ENCODE data around the gene MYBPC2. TPM values are rescaled to one million over a fixed set of nuclear protein-coding genes. Genes with fewer than 3 reads are reported as not detected.

MYBPC2 gene
- total and polyA plus RNA-seq, 2 of the 4 experiments (the other 2 are of a cell fraction): not detected

- peaks cover 26% of the 10 kb centered on the region for H3K36me3 ChIP-seq (ENCODE audit: control insufficient read depth, insufficient read depth, low read length)
- no peak for ATAC-seq (ENCODE audit: low read depth)
- H4K20me1 ChIP-seq (ENCODE audit: insufficient read depth, low read length): peaks cover 10% of the 10 kb centered on the region
- in situ Hi-C loops (cut with MboI; ENCODE audit: low sequenced_read_pairs): no loop called here
- no peak overlapping the region for H2AFZ ChIP-seq (replicated peaks; ENCODE audit: low read length, poor library complexity)
- no peak overlapping the region for H4K8ac ChIP-seq (ENCODE audit: low read depth in 2 of 2, low read length in 2 of 2)
- no peak overlapping the region for H2AK5ac ChIP-seq (ENCODE audit: low read depth, low read length)
- no peak overlapping the region for H4K91ac ChIP-seq (ENCODE audit: insufficient read depth, low read depth, low read length)
- no peak overlapping the region for H2BK5ac ChIP-seq (ENCODE audit: low read depth, low read length, poor library complexity, severe bottlenecking)
- H3K14ac ChIP-seq (replicated peaks; ENCODE audit: low read depth, low read length): no peak overlapping the region
- H3K4me1 ChIP-seq (ENCODE audit: control insufficient read depth, insufficient read depth, low read length): 0 out of 2 replicates have a peak, but pooled peaks cover 2% of the 10 kb centered on the region
- POLR2A ChIA-PET (ENCODE audit: unreplicated experiment): no interaction called here
- WGBS, 2 experiments (ENCODE audit: extremely low coverage in 2 of 2, insufficient read length in 1 of 2): 78% methylated on average over 8 of the region's 16 CpGs; no CpG with 5 or more reads in 1 of the 2 experiments
- dilution Hi-C loops (cut with HindIII; ENCODE audit: low sequenced_read_pairs, unreplicated experiment): no loop called here
- no peak overlapping the region for H3K9ac ChIP-seq (ENCODE audit: low read depth, low read length)
- H3K79me1 ChIP-seq (ENCODE audit: low read depth in 1 of 2, low read length in 2 of 2): peaks cover 13 to 20% of the 10 kb centered on the region in 2 experiments
- H3K56ac ChIP-seq (ENCODE audit: extremely low read depth, insufficient read depth, low read length): no peak overlapping the region
- no peak overlapping the region for H3K4ac ChIP-seq (ENCODE audit: low read depth, low read length)
- BruUV-seq (replicated peaks): no TSS peak
- CTCF ChIA-PET: no interaction called here
- DNase-seq: no peak
- H3K4me2 ChIP-seq (ENCODE audit: low read depth, low read length): no peak overlapping the region
- intact Hi-C loops (cut with micrococcal nuclease): no loop called here
- H3K4me3 ChIP-seq (ENCODE audit: insufficient read depth, low read depth, low read length): no peak overlapping the region
- TF ChIP-seq CTCF (conservative IDR thresholded peaks at IDR 0.05; ENCODE audit: low read depth, low read length) (no peak), BHLHE40 (IDR thresholded peaks at IDR 0.05; ENCODE audit: low read depth, low read length) (no peak), MXI1 (IDR thresholded peaks at IDR 0.05; ENCODE audit: borderline replicate concordance, low read depth, low read length) (no peak), MAZ (IDR thresholded peaks at IDR 0.05; ENCODE audit: borderline replicate concordance, low read depth, low read length) (no peak), MAFK (IDR thresholded peaks at IDR 0.05; ENCODE audit: low read depth, low read length) (no peak), RFX5 (IDR thresholded peaks at IDR 0.05; ENCODE audit: low read depth, low read length) (no peak), RAD21 (IDR thresholded peaks at IDR 0.05; ENCODE audit: low read length) (no peak), CEBPB (IDR thresholded peaks at IDR 0.05; ENCODE audit: low read depth, low read length) (no peak), USF2 (IDR thresholded peaks at IDR 0.05; ENCODE audit: low read depth, low read length) (no peak), CHD1 (IDR thresholded peaks at IDR 0.05; ENCODE audit: low read depth, low read length) (no peak), SMC3 (IDR thresholded peaks at IDR 0.05; ENCODE audit: low read depth, low read length) (no peak), NFE2L2 (IDR thresholded peaks at IDR 0.05; ENCODE audit: low read depth, low read length) (no peak), RCOR1 (IDR thresholded peaks at IDR 0.05; ENCODE audit: insufficient replicate concordance, low read length) (no peak)
- no peak overlapping the region for H2BK120ac ChIP-seq (ENCODE audit: low read depth, low read length)
- no peak overlapping the region for H3K18ac ChIP-seq (ENCODE audit: low read depth, low read length)
- no peaks in the 10 kb centered on the region; the same call in 1 of the 2 replicates for H3K9me3 ChIP-seq (ENCODE audit: control insufficient read depth, insufficient read depth, low read length)
- H3K9me1 ChIP-seq (ENCODE audit: insufficient read depth, low read length): peaks cover 3% of the 10 kb centered on the region; the same call in 1 of the 2 replicates
- H3K23ac ChIP-seq (ENCODE audit: low read depth, low read length): no peak overlapping the region
- H2BK15ac ChIP-seq (ENCODE audit: low read depth, low read length): no peak overlapping the region
- H4K5ac ChIP-seq (ENCODE audit: low read depth, low read length): no peak overlapping the region
- 0 out of 2 replicates have a peak, but pooled peaks cover 3% of the 10 kb centered on the region for H3K27me3 ChIP-seq (ENCODE audit: control insufficient read depth, insufficient read depth, low read length)
- H2BK20ac ChIP-seq (ENCODE audit: low read depth, low read length): no peak overlapping the region
- no peak overlapping the region for H2AK9ac ChIP-seq (replicated peaks; ENCODE audit: low read depth, low read length, poor library complexity)
- no peak overlapping the region for H3K27ac ChIP-seq (ENCODE audit: insufficient read depth, low read length)
Observed at GRCh38 chr19:50482271-50482855, 49.7 kb downstream of the MYBPC2 start.
